ENCODE results near the gene TEX14.

- no peak for TF ChIP-seq CTCF (IDR thresholded peaks at IDR 0.05)
- no peak for TF ChIP-seq POLR2A (IDR thresholded peaks at IDR 0.05)
Observed at GRCh38 chr17:58637011-58637570, 54.8 kb downstream of the TEX14 start.
